NCI-H128 (cell line): ENCODE data around the gene ZFHX3.

ENCODE experiments used
- DNase-seq: peaks from one replicate; lab custom pipeline; 2025; ENCODE audit not compliant: unreplicated experiment; lab: John Stamatoyannopoulos, UW

The ZFHX3 gene

DNA sequence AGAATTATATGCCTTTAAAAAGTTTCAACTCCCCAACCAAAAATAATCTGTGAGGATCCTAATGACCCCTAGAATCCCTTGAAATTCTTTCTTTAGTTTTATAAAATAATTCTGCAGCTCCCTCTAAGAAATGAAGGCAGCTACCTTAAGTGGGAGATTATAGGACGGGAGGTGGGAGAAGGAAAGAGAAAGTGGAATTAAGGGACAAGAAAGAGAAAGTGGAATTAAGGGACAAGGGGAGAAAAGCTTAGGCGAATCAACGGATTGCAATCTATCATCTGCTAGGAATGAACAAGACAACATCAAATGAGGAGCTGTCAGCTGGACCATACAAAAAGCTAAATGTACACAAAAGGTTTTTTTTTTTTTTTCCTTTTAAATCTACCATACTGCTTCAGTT lies 262.0 kb downstream of the ZFHX3 start:
- no peak for DNase-seq

DNA sequence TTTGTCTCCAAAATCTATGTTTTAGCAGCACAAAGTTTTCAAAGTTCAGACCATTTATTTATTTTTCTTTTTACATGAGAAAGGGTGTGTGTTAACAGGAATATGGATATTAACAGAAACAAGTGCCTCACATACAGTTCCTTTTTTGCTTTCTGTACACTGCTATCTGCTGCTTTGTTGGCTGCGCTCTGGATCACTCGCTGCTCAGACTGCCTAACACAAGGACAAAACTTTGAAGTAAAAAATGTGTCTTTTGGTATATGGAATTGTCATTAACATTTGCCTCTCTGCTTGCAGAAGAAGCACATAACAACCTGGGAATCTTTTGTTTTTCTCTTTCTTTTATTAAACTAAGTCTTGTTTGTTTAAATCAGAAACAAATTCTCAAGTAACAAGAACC lies 262.8 kb downstream of the ZFHX3 start:
- no peak for DNase-seq

DNA sequence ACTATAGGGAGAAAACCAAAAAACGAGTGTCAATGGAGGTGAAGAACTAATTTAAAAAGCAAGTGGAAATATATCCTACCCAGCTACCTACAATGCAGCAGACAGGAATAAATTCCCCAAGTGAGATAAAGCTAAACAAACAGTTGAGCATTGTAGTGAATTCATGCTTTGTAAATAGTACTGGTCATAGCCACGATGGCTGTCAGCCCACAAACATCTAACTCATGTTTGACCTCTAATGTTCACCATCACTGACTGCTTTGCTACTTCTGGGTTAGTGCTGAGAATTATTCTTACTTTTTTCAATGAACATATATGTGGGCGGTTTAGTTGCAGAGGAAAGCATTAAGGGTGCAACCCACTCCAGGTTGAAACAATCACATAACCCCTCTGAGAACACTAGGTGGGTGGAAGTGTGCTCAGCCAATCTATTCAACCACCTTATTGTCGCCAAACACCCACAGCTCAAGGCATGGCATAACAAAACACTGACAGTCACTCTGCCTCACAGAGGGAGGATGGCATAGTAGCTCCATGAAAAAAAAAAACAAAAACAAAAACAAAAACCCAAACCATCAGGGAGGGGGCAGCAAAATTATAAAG lies 264.1 kb downstream of the ZFHX3 start:
- no peak for DNase-seq

DNA sequence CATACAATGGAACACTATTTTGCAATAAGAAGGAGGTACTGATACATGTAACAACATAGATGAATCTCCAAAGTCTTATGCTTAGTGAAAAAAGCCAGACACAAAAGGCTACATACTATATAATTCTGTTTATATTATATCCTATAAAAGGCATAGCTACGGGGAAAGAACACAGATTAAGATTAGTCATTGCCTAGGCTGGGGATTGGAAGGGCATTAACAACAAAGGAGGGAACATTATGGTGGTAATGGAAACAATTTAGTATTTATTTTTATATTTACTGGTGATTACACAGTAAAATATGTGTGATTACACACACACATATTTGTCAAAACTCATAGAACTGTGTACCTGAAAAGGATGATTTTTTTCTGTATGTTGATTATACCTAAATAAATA lies 278.1 kb downstream of the ZFHX3 start:
- no peak for DNase-seq

DNA sequence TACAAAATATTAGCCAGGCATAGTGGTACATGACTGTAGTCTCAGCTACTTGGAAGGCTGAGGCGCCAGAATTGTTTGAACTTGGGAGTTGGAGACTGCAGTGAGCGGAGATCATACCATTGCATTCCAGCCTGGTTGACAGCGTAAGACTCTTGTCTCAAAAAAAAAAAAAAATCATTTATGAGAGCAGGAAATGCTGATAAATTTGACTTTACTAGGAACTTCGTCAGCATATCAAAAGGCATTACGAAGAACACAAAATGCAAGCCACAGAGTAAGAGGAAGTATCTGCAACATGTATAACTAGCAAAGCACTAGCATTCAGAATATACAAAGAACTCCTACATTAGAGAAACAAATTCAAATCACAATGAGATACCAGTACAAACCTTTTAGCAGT lies 279.3 kb downstream of the ZFHX3 start:
- DNase-seq, result no peak

DNA sequence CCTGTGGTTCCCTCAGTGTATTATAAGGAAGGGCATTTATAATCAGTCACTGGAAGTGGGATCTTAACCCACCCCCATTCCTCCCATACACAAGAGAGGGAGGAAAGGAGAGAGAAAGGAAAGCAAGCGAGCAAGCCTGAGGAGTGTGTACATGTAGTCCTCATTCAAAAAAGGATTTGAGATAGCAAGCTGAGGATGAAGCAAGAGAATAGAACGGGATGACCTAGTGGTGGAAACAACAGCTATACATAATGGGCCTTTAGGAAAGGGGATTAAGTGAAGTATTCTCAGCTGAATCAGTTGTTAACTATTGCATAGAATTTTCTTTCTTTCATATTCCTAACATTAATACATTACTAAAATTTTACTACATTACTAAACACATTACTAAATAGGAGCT lies 281.4 kb downstream of the ZFHX3 start:
- DNase-seq, result no peak

DNA sequence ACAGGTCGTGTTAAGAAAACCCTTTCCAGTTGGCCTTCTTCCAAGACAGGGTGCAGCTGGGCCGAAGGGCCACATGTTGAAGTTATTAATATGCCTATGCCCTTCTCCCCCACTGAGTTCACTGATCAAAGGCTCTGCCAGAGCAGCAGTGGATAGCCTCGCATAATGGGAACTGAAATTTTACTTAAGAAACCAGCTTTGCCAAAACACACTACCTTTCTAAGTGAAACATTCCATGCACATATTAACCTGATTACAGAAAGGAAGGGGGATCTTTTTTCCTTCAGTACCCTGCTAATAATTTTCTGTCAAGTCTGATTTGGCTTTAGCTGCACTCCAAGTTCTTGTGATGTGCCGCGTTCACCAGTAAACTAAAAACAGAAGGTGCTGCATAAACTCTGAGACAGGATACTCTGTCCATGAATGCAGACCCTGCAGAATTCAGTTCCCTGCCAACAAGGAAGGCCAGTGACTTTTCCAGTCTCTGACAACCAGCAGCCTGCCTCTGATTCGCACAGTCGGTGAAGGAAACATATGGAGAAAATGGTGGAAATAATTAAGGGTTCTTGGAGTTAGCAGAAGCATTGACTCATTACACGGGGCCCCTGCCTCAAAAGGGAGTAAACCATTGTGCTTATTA lies 283.8 kb downstream of the ZFHX3 start:
- DNase-seq, result no peak

DNA sequence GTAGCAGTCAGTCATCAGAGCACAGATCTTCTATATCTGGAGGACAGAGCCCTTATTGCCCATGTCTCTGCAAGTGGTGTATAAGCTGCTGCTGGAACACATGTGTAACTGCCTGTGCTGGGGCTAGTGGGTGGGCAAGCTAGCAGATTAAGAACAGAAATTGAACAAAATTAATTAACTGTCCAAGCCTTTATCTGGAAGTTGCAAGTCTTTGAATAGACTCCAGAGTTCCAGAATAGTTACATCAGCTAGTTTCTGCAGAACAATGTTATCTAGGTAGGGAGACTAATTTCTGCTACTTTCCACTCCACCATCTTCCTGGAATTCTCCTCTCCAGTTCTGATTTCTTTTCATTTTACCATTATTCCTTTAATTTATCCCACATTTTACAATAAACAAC lies 287.3 kb downstream of the ZFHX3 start:
- DNase-seq, result no peak

DNA sequence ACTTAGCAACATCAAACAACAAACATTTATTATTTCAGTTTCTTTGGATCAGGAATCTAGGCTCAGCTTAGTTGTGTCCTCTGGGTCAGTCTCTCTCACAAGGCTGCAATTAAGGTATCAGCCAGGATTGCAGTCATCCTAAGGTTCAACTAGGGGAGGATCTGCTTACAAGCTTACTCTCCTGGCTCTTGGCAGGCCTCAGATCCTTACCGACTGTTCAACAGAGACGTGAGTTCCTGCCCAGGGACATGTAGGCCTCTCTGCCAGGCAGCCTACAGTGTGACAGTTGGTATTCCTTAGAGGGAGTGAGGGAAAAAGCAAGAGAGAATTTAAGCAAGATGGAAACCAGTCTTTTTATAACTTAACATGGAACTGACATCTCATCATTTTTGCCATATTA lies 294.0 kb downstream of the ZFHX3 start:
- DNase-seq, result no peak

DNA sequence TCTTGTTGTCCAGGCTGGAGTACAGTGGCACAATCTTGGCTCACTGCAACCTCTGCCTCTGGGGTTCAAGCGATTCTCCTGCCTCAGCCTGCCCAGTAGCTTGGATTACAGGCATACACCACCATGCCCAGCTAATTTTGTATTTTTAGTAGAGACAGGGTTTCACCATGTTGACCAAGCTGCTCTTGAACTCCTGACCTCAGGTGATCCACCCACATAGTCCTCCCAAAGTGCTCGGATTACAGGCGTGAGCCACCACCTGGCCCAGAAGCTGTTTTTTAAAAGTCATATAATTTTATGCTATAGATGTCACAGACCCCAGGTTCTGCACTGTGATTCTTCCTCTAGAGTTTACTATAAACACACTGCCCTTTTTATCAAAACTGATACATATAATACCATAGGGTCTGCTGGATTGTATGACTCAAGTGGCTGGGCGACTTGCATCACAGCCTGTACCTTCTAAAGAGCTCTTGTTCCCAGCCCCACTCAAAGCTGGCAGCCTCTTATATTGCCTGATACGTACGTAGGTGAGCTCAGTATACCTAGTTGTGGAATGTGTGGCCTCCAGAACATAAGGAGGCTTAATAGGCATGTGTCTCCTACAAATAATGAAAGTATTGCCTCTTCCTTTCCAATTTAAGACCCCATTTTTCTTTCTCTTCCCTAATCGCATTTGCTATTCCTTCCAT lies 295.8 kb downstream of the ZFHX3 start:
- DNase-seq, result no peak

DNA sequence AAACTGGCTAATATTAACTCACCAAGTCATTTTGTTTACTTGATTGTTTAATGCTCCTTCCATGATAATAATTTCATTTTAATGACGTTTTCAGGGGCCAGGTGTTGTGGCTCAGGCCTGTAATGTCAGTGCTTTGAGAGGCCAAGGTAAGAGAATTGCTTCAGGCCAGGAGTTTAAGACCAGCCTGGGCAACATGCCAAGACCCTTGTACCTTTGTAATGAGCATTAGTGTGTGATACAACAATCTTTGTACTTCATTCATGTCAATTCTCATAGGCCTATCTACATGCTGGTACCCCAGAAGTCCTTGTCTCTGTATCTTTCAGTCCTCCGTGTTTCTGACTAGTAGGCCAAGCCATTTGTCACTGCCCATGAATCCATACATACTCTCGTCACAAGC lies 296.9 kb downstream of the ZFHX3 start:
- no peak for DNase-seq

DNA sequence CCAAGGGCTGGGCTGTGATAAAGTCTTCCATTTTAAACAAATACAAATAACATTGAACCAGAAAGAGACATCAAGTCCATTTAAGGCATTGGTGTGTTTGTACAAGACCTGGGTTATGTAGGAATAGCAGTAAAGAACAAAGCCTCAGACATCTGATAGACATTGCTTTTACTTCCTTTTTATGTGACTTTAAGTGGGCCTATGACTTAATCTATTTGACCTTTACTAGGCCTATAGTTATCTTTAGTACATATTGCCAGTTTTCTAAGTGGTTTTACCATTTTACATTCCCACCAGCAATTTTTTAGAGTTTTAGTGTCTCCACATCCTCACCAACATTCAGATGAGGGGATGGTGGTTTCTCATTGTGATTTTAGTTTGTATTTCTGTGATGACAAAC lies 298.8 kb downstream of the ZFHX3 start:
- DNase-seq, result no peak

DNA sequence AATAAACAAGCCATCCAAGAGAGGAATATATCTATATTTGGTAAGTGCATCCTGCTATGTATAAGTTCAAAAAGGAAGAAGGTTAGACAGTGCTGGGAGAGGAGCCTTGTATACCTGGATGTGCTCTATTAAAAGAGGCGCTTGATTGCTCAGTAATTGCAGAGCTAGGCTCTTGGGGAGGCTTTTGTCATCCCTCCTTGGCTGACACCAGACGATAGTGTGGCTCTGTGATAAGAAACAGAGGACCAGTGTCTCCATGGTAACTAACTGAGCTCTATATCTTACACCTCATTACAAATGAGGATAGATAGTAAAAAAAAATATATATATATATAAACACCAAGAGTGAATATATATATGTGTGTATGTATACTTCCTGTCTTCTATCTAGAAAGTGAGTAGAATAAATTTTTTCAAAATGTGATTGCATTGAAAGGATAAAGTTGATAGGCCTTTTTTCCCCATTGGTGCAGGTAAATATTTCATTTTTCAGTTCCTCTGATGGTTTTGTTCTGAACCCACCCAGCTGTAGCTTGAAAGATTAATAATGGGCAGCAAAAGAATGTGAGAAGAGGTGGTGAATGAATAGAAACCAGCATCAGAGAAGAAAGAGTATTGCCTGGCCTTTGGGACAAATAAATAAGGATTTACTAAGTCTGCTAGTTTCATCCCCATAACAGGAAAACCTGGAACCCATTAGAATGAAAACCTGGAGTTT lies 303.7 kb downstream of the ZFHX3 start:
- DNase-seq, result no peak

DNA sequence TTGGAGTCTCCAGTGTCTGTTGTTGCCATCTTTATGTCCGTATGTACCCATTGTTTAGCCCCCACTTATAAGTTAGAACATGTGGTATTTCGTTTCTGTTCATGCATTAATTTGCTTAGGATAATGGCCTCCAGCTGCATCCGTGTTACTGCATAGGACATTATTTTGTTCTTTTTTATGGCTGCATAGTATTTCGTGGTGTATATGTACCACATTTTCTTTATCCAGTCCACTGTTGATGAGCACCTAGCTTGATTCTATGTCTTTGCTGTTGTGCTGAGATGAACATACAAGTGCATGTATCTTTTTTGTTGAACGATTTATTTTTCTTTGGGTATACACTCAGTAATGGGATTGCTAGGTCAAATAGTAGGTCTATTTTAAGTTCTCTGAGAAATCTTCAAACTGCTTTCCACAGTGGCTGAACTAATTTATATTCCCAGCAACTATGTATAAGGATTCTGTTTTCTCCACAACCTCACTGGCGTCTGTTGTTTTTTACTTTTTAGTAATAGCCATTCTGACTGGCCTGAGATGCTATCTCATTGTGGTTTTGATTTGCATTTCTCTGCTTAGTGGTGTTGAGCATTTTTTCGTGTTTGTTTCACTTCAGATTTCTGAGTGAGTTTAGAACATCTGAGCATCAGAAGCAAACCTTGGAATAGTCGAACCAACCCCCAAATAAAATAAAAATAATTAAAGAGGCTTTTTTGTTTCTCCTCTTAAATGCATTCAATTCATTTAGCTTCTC lies 304.7 kb downstream of the ZFHX3 start:
- DNase-seq, result no peak

DNA sequence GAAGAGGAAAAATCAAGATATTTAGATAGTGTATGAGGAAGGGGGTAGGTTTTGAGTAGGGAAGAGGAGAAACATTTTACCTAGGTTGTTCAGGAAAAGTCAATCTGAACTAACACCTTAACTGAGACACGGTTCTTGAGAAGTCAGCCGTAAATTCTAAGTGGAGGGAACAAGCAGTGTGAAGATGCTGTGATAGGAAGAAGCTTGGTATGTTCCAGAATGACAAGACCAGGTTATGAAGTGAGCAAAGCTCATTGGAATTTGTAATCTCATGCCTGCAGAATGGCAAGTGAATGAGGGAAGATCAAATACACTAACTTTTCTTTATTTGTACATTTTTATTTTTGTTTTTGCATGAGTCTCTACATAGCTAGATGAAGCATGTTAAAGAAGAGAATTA lies 307.6 kb downstream of the ZFHX3 start:
- DNase-seq, result no peak

DNA sequence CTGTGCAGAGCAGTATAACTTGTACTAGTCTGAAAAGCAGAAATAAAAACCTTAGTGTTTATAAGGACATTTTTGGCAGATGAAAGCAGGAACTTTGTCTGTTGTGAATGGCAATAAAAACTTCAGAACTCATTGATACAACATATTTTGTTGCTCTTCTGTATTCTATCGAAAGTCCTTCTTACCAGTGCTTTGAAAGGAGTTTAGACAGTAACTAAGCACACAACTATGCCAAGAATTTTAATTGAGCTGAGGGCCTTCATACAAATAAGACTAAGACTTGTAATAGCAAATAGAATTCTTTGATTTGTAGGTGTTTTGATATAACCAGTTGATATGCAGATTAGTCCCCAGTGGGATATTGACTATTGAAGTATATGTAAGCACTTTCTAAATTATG lies 308.4 kb downstream of the ZFHX3 start:
- no peak for DNase-seq

DNA sequence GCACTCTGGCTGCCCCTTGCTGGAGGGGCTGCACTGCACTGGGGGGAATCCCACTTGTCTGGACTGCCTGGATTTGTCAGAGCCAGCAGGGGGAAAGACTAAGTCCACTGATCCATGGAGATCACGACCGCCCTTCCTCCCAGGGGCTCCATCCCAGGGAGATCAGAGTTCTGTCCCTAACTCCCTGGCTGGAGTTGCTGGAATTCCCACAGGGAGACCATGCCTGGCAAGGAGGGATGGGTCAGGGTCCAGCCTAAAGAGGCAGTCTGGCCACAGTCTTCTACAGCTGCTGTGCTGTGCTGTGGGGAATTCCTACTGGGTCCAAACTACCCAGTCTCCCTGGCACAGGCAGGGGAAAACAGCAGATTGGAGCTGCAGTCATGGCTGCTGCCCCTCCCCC lies 311.9 kb downstream of the ZFHX3 start:
- no peak for DNase-seq
